ENCODE data around the gene DDR2.

DDR2 gene

DNA sequence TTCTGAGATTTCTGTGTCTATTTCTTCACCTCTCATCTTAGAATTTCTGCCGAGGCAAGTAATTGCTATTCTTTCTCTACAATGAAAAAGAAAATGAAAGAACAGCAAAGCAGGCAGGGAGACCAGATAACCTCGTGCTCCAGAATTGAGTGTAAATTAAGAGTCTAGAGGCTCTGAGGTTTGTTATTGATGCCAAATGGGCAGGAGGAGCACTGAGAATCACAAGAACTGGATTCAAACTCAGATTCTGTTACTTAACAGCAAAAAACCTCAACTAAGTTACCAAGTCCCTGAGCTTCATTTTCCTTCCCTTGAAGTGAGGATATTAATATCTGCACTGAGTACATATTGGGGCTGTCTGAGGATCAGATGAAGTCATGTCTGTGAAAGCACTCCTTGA is 5.5 kb upstream of the DDR2 start:
- Histone ChIP-seq H3K9me3 (no peaks in the 10 kb centered on the region), H3K36me3 (no peaks in the 10 kb centered on the region), H3K27me3 (no peaks in the 10 kb centered on the region), H3K4me3 (ENCODE audit: low read depth, low read length) (no peak overlapping the region), H3K4me1 (peaks cover 37% of the 10 kb centered on the region)
- TF ChIP-seq, protein P1, sequence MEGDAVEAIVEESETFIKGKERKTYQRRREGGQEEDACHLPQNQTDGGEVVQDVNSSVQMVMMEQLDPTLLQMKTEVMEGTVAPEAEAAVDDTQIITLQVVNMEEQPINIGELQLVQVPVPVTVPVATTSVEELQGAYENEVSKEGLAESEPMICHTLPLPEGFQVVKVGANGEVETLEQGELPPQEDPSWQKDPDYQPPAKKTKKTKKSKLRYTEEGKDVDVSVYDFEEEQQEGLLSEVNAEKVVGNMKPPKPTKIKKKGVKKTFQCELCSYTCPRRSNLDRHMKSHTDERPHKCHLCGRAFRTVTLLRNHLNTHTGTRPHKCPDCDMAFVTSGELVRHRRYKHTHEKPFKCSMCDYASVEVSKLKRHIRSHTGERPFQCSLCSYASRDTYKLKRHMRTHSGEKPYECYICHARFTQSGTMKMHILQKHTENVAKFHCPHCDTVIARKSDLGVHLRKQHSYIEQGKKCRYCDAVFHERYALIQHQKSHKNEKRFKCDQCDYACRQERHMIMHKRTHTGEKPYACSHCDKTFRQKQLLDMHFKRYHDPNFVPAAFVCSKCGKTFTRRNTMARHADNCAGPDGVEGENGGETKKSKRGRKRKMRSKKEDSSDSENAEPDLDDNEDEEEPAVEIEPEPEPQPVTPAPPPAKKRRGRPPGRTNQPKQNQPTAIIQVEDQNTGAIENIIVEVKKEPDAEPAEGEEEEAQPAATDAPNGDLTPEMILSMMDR (IDR thresholded peaks at IDR 0.05; ENCODE audit: low read depth, low read length): no peak
- DNase-seq: no peak

DNA sequence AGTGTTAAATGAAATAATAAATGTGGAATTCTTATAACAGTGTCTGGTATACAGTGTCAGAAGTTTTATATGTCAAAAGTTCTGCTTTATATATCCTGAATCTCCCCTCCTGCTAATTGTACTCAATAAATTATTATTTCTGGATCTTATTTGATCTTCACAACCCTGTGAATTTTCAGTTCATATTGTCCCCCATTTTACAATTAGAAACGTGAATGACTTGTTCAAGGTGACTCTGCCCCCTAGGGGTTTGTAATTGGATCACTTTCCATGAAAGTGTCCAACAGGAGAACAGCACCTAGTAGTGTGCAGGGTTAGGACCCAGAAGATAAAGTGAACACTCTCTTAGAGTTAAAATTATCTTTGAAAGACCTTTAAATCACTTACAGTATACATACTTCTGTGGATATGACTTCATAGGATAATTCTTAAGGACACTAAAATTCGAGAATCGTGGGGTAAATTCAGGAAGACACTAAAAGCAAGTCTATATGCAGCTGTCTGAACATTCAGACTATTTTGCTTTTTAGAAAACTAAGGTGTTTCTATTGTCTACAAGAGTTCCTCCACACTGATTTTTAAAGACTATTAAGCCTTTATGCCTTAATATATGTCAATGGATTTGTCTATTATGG is 4.5 kb upstream of the DDR2 start:
- peaks cover 37% of the 10 kb centered on the region for H3K4me1 ChIP-seq
- H3K9me3 ChIP-seq: no peaks in the 10 kb centered on the region
- no peaks in the 10 kb centered on the region for H3K27me3 ChIP-seq
- TF ChIP-seq, protein P1 (IDR thresholded peaks at IDR 0.05; ENCODE audit: low read depth, low read length): peak; percentile 67
- H3K36me3 ChIP-seq: no peaks in the 10 kb centered on the region
- no peak overlapping the region for H3K4me3 ChIP-seq (ENCODE audit: low read depth, low read length)
- peak; percentile 43 for DNase-seq

- peaks cover 37% of the 10 kb centered on the region for H3K4me1 ChIP-seq
- H3K4me3 ChIP-seq (ENCODE audit: low read depth, low read length): no peak overlapping the region
- no peak for DNase-seq
- H3K9me3 ChIP-seq: no peaks in the 10 kb centered on the region
- TF ChIP-seq, protein P1 (IDR thresholded peaks at IDR 0.05; ENCODE audit: low read depth, low read length): no peak
- no peaks in the 10 kb centered on the region for H3K27me3 ChIP-seq
- no peaks in the 10 kb centered on the region for H3K36me3 ChIP-seq
These were observed 3.1 kb upstream of the DDR2 start for GRCh38 chr1:162629077-162629627.

DNA sequence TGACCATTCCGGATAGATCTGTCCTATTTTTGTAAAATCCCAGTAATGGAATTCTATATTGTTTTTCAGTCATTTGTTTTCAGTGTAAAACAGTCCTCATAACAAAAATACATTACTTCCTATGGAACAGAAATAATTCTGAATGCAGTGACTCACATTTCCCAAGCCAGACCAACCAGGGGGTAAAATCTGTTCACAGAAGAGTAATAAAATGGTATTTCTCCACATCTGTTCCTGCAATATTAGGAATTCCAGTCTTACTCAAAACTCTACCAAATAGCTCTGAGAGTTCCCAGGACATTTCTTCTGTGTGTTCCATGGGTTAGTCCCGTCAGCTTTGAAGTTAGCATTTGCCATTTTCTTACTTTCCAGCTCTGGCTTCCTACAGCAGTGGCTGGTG is 2.6 kb upstream of the DDR2 start:
- TF ChIP-seq, protein P1 (IDR thresholded peaks at IDR 0.05; ENCODE audit: low read depth, low read length): no peak
- H3K27me3 ChIP-seq: no peaks in the 10 kb centered on the region
- DNase-seq: no peak
- no peak overlapping the region for H3K4me3 ChIP-seq (ENCODE audit: low read depth, low read length)
- H3K36me3 ChIP-seq: no peaks in the 10 kb centered on the region
- peaks cover 37% of the 10 kb centered on the region for H3K4me1 ChIP-seq
- H3K9me3 ChIP-seq: no peaks in the 10 kb centered on the region

GRCh38 chr1:162631546-162632191 is 595 bp upstream of the DDR2 start:
- peak overlapping the region; percentile 94 for H3K4me3 ChIP-seq (ENCODE audit: low read depth, low read length)
- H3K4me1 ChIP-seq: peaks cover 34% of the 10 kb centered on the region
- no peaks in the 10 kb centered on the region for H3K27me3 ChIP-seq
- peak; percentile 69 for DNase-seq
- no peaks in the 10 kb centered on the region for H3K36me3 ChIP-seq
- H3K9me3 ChIP-seq: no peaks in the 10 kb centered on the region
- TF ChIP-seq, protein P1 (IDR thresholded peaks at IDR 0.05; ENCODE audit: low read depth, low read length): no peak

GRCh38 chr1:162632698-162633080 is 425 bp downstream of the DDR2 start:
- Histone ChIP-seq H3K4me1 (peaks cover 26% of the 10 kb centered on the region), H3K4me3 (ENCODE audit: low read depth, low read length) (peak overlapping the region; percentile 94), H3K9me3 (no peaks in the 10 kb centered on the region), H3K27me3 (no peaks in the 10 kb centered on the region), H3K36me3 (no peaks in the 10 kb centered on the region)
- TF ChIP-seq, protein P1 (IDR thresholded peaks at IDR 0.05; ENCODE audit: low read depth, low read length): no peak
- no peak for DNase-seq

All from BE2C (cell line).